SK-N-SH (cell line): Measurements from ENCODE around the gene SNAPC3. TPM values are rescaled to one million over a fixed set of nuclear protein-coding genes. Genes with fewer than 3 reads are reported as not detected.

Experiments used
- CHD2 ChIP-seq: fragments of 150-350 bp; IDR thresholded peaks from 2 replicates; pipeline ENCODE4 v1.6.1; 2018; ENCODE audit warnings: low read length; ENCODE audit not compliant: partially characterized antibody
- CTCF ChIP-seq: fragments of 200-600 bp; sonication (generic); IDR thresholded peaks from 2 replicates; pipeline ENCODE4 v1.6.1; 2017; ENCODE audit warnings: antibody characterized with exemption, mild to moderate bottlenecking, moderate library complexity
- ELF1 ChIP-seq: IDR thresholded peaks from 2 replicates; pipeline ENCODE4 v1.4.0; 2012
- FOXJ3 ChIP-seq: sonication (generic); formaldehyde crosslinking; IDR thresholded peaks from 2 replicates; pipeline ENCODE4 v1.5.1; 2020; ENCODE audit warnings: mild to moderate bottlenecking, missing genetic modification reagents
- IRF3 ChIP-seq: fragments of 150-350 bp; IDR thresholded peaks from 2 replicates; pipeline ENCODE4 v1.6.1; 2016; ENCODE audit warnings: mild to moderate bottlenecking, low read depth, low read length
- MAX ChIP-seq: IDR thresholded peaks from 2 replicates; pipeline ENCODE4 v1.4.0; 2012; ENCODE audit warnings: low read depth
- RCOR1 ChIP-seq: fragments of 150-350 bp; IDR thresholded peaks from 2 replicates; pipeline ENCODE4 v1.6.1; 2017; ENCODE audit warnings: antibody characterized with exemption, low read length
- REST ChIP-seq: IDR thresholded peaks from 2 replicates; pipeline ENCODE4 v1.6.1; 2012; ENCODE audit warnings: mild to moderate bottlenecking, low read depth, low read length, moderate library complexity
- RFX5 ChIP-seq: IDR thresholded peaks from 2 replicates; pipeline ENCODE4 v1.6.1; 2012; ENCODE audit warnings: mild to moderate bottlenecking, improper control_type of control experiment, low read length
- TCF12 ChIP-seq: IDR thresholded peaks from 2 replicates; pipeline ENCODE4 v1.4.0; 2012
- USF2 ChIP-seq: fragments of 150-350 bp; IDR thresholded peaks from 2 replicates; pipeline ENCODE4 v1.6.1; 2017; ENCODE audit warnings: antibody characterized with exemption, low read length, low read depth, borderline replicate concordance
- YY1 ChIP-seq: IDR thresholded peaks from 2 replicates; pipeline ENCODE4 v1.4.0; 2012; ENCODE audit warnings: low read depth, mild to moderate bottlenecking
- polyA plus RNA-seq, 3 experiments: library from polyadenylated mRNA; depleted of rRNA; stranded (reverse); fragments of >200 nt; gene quantifications; 2 replicates each; pipeline ENCODE4 v1.2.3, GENCODE V29; 2012
- small RNA-seq, 7 experiments: library from RNA; depleted of rRNA; stranded (forward); fragments of <200 nt; gene quantifications; one replicate each; pipeline ENCODE3, GENCODE V24; 2012
- TF ChIP-seq, protein P1 (sequence below): IDR thresholded peaks from 2 replicates; pipeline ENCODE4; 2012

The SNAPC3 gene
- polyA plus RNA-seq, 1 of the 3 experiments (the other 2 are of a cell fraction): 20.6 TPM

GRCh38 chr9:15510789-15511575, 88.3 kb downstream of the SNAPC3 start, which contains the start of gene PSIP1 (continued):
- TF ChIP-seq REST (peak; percentile 30; the same call in 1 of the 2 replicates), CHD2 (peak; percentile 4), IRF3 (0 out of 2 replicates have a peak, but pooled peaks have one; percentile 2), RCOR1 (no peak), YY1 (no peak), RFX5 (no peak), MAX (no peak; the same call in 1 of the 2 replicates), TCF12 (no peak; the same call in 1 of the 2 replicates), CTCF (no peak), FOXJ3 (CRISPR knock-in tag) (peak; percentile 37; the same call in 1 of the 2 replicates), USF2 (no peak), ELF1 (no peak)
- TF ChIP-seq, protein P1, sequence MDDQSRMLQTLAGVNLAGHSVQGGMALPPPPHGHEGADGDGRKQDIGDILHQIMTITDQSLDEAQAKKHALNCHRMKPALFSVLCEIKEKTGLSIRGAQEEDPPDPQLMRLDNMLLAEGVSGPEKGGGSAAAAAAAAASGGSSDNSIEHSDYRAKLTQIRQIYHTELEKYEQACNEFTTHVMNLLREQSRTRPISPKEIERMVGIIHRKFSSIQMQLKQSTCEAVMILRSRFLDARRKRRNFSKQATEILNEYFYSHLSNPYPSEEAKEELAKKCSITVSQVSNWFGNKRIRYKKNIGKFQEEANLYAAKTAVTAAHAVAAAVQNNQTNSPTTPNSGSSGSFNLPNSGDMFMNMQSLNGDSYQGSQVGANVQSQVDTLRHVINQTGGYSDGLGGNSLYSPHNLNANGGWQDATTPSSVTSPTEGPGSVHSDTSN: peak; percentile 46; the same call in 1 of the 2 replicates

Small RNA genes within 50 kb of the gene (small RNA-seq; reads per million reads assigned to genes)
- 0 reads per million in 7 experiments for gene RNU6-319P

Other genes starting within 250 kb of the SNAPC3 start
- gene TTC39B, start 115.7 kb upstream of the SNAPC3 start, polyA plus RNA-seq (2012; rRNA removed): 0.54 and 0.78 TPM in 2 replicates
- gene PSIP1, start 88.1 kb downstream of the SNAPC3 start, polyA plus RNA-seq (2012; rRNA removed): 19.9 and 21.0 TPM in 2 replicates
- gene CCDC171, start 130.2 kb downstream of the SNAPC3 start, polyA plus RNA-seq (2012; rRNA removed): 0.54 and 1.1 TPM in 2 replicates